Breast epithelium (tissue), 3 donors: Measurements from ENCODE around the gene TMEM18.

Experiments
- CTCF ChIP-seq, 3 donors: fragments of 450-650 bp; IDR thresholded peaks; one replicate each; pipeline ENCODE4 v1.5.1; 2016 to 2017; ENCODE audit warnings: antibody characterized with exemption in 3 of 3, mild to moderate bottlenecking in 3 of 3, moderate library complexity in 3 of 3
- POLR2A ChIP-seq: fragments of 450-650 bp; IDR thresholded peaks from one replicate; pipeline ENCODE4 v1.6.1; 2016; ENCODE audit warnings: antibody characterized with exemption, mild to moderate bottlenecking, moderate library complexity
- POLR2AphosphoS5 ChIP-seq, 3 donors: sonication (generic); formaldehyde crosslinking; IDR thresholded peaks; one replicate each; pipeline ENCODE4 v1.6.1; 2017; ENCODE audit warnings: antibody characterized with exemption in 3 of 3

DNA sequence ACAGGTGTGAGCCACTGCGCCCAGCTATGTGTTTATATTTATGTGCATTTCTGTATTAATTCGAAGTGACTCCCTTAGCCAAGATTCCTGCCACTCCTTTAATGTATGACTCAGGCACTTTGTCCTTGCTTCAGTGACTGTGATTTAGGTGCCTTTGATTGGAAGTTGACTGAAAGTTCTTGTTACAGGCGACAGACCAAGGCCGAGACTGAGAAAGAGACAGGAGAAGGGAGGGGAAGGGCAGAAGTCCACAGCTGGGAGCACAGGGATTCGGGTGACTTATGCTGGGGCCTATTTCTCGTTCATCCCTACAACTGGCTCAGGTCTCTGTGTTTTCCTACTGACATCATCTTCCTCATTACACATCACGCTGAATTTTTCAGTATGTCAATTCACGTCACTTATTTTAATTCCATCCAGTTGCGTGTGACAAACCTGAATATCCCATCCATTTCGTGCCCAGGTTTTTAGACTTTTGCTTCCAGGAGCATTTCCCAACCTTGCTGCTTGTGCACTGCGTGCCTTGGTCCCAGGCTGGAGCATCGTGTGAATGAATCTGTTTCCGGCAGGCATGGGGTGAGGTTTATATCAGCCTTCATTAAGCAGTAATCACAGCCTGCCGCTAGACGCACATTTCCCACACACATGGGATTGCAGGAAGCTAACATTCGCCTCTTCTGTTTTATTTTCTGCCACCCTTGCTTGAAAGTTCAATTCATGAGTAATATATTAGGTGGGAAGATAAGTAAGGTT, 42.4 kb downstream of the TMEM18 start:
- TF ChIP-seq POLR2A (no peak), CTCF (IDR thresholded peaks at IDR 0.05) (no peak), POLR2AphosphoS5 (IDR thresholded peaks at IDR 0.05) (no peak)
